ENCODE data around the gene PLA2G2E. TPM values are rescaled to one million over a fixed set of nuclear protein-coding genes. Genes with fewer than 3 reads are reported as not detected.

PLA2G2E gene
- total RNA-seq, 4 donors from 2014 or later = not detected

GRCh38 chr1:19942657-19943056 is 19.2 kb upstream of the PLA2G2E start:
- no peak for DNase-seq
- no peak overlapping the region for H3K4me3 ChIP-seq
- no peaks in the 10 kb centered on the region for H3K4me1 ChIP-seq
- H3K27me3 ChIP-seq = peaks cover 0 to 28% (median 0%) of the 10 kb centered on the region in 4 donors
- no peak overlapping the region for H3K27ac ChIP-seq
- TF ChIP-seq POLR2A (IDR thresholded peaks at IDR 0.05) (no peak), CTCF (IDR thresholded peaks at IDR 0.05) (no peak)
- no peaks in the 10 kb centered on the region for H3K36me3 ChIP-seq
- intact Hi-C loops (cut with DNase I) = no loop called here
- H3K9me3 ChIP-seq = no peaks in the 10 kb centered on the region
- WGBS, 2 donors = 84 to 91% methylated on average over 2 of the region's 2 CpGs

- Histone ChIP-seq H3K27ac (no peak overlapping the region), H3K4me3 (no peak overlapping the region), H3K27me3 (peaks cover 0 to 22% (median 0%) of the 10 kb centered on the region in 4 donors), H3K4me1 (no peaks in the 10 kb centered on the region), H3K36me3 (no peaks in the 10 kb centered on the region), H3K9me3 (no peaks in the 10 kb centered on the region)
- TF ChIP-seq CTCF (IDR thresholded peaks at IDR 0.05) = no peak
- TF ChIP-seq POLR2A (IDR thresholded peaks at IDR 0.05) = no peak
- DNase-seq = no peak
- intact Hi-C loops (cut with DNase I) = no loop called here
- 65 to 87% methylated on average over 3 of the region's 3 CpGs for WGBS, 2 donors
Observed at GRCh38 chr1:19942088-19942487, 18.7 kb upstream of the PLA2G2E start.

- intact Hi-C loops (cut with DNase I) = no loop called here
- 74 to 90% methylated on average over 2 to 3 of the region's 3 CpGs for WGBS, 2 donors
- TF ChIP-seq CTCF (IDR thresholded peaks at IDR 0.05) = no peak
- TF ChIP-seq POLR2A (IDR thresholded peaks at IDR 0.05) = no peak
- no peak for DNase-seq
- H3K4me3 ChIP-seq = no peak overlapping the region
- no peaks in the 10 kb centered on the region for H3K36me3 ChIP-seq
- no peaks in the 10 kb centered on the region for H3K4me1 ChIP-seq
- peaks cover 0 to 15% (median 0%) of the 10 kb centered on the region in 4 donors for H3K27me3 ChIP-seq
- no peak overlapping the region for H3K27ac ChIP-seq
- no peaks in the 10 kb centered on the region for H3K9me3 ChIP-seq
Observed at GRCh38 chr1:19941206-19941568, 17.8 kb upstream of the PLA2G2E start.

- no peaks in the 10 kb centered on the region for H3K36me3 ChIP-seq
- H3K4me1 ChIP-seq = no peaks in the 10 kb centered on the region
- H3K9me3 ChIP-seq = no peaks in the 10 kb centered on the region
- intact Hi-C loops (cut with DNase I) = no loop called here
- no peak for TF ChIP-seq CTCF (IDR thresholded peaks at IDR 0.05)
- TF ChIP-seq POLR2A (IDR thresholded peaks at IDR 0.05) = no peak
- no peak for DNase-seq
- H3K27me3 ChIP-seq = peaks cover 0 to 10% (median 0%) of the 10 kb centered on the region in 4 donors
- no peak overlapping the region for H3K4me3 ChIP-seq
- 46 to 49% methylated on average over 7 of the region's 7 CpGs for WGBS, 2 donors
- no peak overlapping the region for H3K27ac ChIP-seq
Observed at GRCh38 chr1:19940486-19941205, 17.2 kb upstream of the PLA2G2E start.

- WGBS, 2 donors = 80 to 89% methylated on average over 1 of the region's 1 CpG
- Histone ChIP-seq H3K36me3 (no peaks in the 10 kb centered on the region), H3K4me1 (no peaks in the 10 kb centered on the region), H3K9me3 (no peaks in the 10 kb centered on the region), H3K27ac (no peak overlapping the region), H3K4me3 (no peak overlapping the region), H3K27me3 (peaks cover 0 to 4% (median 0%) of the 10 kb centered on the region in 4 donors)
- DNase-seq = no peak
- intact Hi-C loops (cut with DNase I) = no loop called here
- TF ChIP-seq POLR2A (IDR thresholded peaks at IDR 0.05) (no peak), CTCF (IDR thresholded peaks at IDR 0.05) (no peak)
Observed at GRCh38 chr1:19938472-19938871, 15.1 kb upstream of the PLA2G2E start.

Measured in esophagus squamous epithelium (tissue), 5 donors.